ENCODE results near the gene ACADS.
A peak's percentile ranks its signal among the peaks of the same experiment; 100 is the strongest.

ACADS gene

DNA sequence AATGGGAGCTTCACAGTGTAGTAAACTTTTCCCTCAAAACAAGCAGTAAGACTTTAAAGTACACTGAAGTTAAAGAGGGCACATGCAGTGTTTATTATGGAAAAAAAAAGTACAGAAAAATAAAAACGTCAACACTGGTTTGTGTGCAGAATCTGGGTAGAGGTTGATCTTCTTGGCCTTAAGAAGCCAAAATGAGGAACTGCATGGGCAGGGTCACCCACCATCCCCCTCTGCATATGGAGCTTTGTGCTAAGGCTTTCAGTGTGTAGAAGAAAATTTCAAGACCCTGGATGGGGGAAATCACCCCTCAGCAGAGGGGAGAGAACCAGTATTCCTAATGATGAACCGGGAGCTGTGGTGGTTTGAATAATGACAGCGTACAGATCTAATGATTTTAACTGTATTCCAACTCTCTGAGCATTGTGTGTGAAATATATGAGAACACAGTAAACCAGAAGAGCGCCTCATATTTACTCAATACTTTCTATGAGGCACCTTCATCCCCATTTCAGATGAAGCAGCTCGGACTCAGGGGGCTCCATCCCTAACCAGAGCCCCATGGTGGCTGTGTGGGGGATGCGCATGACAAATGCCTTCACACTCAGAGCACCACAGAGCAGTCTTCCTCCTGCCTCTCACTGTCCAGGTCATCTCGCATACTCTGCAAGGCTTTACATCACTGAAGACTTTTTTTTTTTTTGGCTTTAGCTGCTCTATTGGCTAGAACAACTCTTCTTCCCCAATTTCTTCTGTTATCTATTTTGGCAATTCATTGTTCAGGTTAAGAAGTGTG lies 33.4 kb downstream of the ACADS start:
- DNase-seq, result no peak

DNA sequence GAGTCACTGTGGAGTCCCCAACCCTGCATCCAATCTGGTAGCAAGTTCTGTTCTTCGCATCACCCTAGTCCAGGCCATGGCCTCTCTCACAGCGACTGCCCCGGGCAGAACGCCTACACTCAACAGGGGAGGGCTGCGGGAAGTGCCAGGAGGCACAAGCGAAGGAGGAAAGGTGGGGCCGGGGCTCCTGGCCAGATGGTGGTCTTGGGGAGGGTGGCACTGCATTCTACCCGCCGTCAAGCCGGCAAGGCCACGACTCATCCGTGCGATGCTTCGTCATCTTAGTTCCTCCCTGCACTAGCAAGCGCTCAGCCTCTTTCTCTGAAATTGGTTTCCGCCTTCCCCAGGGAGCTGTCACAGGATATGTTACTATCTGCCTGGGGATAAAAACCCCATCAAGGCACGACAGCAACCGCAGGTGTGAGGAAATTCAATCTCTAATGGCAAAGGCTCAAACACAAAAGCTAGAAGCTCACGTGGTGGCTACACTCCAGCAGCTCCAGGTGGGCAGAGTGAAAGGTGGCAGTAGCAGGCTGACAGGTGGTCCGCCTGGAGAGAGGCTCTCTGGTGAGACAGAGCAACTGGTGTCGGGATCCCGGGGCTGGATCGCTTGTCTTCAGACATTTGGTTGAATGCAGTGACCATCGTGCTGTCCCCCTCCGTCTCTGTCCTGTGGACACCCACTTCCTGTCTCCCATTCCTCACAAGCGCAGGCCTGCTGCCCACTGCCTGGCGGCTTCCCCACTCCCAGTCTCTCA lies 34.1 kb downstream of the ACADS start:
- DNase-seq, result no peak

DNA sequence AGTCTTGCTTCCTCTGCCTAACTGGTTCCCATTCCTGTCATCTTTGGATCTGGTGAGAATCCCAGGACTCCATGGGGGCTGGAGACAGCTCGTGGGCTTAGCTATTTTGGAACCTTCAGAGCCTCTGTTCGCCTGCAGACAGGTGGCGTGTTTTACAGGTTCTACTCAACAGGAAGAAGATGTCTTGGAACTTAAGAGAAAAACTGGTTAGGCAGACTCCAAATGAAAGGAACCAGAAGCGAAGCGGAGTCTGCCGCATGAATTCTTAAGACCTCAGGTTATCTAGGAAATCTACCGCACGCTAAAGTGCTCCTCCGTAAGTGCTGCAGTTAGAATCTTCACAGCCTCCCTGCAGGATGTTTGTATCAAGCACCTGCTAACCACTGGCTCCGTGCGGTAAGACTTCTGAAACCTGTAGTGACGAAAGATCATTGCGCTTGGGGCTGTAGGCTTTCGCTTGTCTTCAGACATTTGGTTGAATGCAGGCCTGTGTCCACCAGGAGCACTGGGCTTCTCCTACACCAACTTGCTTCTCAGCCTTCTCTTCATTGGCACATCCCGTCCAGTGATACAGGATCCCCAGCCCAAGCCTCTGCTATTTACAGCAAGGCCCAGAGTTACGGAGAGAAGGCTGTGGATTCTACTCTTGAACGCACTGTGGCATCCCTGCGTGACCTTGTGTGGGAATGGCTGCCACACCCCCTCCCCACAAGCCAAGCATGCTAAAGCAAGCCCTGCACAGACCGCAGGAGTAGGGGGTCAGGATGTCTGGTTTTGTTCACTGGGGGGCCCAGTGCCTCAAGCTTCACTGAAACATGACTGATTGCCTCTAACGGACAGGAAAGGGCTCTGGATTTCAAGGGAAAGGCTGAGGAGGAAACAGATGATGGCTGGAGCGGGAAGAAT lies 35.0 kb downstream of the ACADS start:
- no peak for DNase-seq

DNA sequence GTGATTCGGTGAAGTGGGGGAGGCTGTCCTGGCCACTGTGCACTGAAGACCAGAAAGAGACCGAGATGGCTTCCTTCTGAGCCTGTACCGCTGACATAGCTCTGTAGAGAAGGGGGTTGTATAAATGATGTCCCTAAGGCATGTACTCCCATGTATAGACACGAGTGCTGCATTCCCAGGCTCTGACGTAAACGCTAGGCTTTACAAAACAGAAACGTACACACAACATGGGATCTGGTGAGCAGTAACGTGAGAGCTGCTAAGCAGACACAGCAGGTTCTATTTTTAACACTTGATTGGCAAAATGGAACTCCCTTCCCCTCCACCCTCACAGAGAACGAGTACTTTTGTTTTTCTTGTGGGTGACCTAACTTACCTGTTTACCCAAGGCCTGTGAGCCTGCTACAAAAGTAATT lies 35.9 kb downstream of the ACADS start:
- no peak for DNase-seq

DNA sequence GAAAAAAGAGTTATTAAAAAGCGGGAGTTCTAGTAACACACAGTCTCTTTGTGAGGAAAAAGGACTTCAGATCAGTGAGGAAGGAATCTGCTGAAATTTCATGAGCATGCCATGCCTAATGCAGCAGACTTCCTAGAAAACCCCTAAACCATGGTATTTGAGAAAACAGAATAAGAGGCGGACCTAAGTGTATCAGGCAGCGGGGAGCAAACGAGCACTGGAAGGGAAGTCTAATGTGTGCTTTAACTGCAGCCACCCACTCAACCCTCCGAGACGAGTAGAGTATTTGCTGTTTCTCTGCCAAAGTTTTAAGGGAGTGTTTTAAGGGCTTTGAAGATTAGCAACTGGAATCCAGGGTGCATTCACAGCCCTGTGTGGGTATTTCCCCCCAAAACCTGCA lies 36.5 kb downstream of the ACADS start:
- no peak for DNase-seq

DNA sequence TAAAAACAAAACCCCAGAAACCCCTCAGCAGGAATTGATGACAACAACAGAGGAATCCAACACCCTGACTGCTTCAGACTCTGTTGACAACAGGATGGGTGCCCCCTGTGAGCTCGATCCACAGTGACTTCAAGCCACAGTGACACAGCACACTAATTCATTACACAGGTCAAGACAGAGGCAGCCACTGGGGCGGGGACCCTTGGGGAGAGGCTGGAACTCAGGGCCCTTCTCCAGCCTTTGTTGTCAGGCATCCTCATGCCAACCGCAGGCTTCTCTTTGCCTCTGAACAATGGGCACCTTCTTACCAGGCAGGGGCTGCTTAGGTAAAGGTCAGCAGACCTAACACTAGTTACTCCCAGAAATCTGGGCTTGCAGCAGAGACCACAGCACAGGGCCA lies 37.6 kb downstream of the ACADS start:
- DNase-seq, result no peak

DNA sequence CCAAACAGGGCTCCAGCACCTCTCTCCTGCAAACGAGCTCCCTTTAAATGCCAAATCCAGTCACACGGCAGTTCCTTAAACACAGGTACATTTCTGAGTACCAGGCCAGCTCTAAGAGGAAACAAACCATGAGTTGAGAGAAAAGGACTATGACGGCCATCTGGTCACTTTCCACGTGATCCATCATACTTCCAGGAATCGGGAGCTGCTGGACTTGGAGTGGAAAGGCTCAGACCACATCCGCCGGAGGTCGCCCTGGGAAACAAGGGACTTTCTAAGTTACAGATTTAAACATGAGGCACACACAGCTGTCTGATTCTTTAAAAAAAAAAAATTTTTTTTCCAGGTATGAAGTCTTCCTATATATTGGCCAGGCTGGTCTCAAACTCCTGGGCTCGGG lies 39.2 kb downstream of the ACADS start:
- no peak for DNase-seq

DNA sequence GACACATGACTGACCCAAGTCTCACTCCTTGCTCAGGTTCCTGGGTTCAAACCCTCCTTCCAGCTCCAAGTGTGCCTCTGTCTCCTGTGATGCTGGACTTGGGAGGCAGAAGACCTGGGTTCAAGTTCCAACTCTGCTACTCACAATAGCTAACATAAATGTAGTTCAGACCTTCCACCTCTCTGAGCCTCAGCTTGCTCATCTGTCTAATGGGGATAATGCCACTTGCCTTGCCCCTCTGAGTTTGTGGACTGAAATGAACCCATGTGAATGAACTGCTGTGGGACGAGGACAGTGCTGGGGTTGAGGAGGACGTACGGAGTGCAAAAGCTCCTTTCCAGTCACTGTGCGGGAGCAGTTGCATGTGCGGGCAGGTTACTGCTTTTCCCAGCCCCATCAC lies 40.9 kb downstream of the ACADS start:
- no peak for DNase-seq

DNA sequence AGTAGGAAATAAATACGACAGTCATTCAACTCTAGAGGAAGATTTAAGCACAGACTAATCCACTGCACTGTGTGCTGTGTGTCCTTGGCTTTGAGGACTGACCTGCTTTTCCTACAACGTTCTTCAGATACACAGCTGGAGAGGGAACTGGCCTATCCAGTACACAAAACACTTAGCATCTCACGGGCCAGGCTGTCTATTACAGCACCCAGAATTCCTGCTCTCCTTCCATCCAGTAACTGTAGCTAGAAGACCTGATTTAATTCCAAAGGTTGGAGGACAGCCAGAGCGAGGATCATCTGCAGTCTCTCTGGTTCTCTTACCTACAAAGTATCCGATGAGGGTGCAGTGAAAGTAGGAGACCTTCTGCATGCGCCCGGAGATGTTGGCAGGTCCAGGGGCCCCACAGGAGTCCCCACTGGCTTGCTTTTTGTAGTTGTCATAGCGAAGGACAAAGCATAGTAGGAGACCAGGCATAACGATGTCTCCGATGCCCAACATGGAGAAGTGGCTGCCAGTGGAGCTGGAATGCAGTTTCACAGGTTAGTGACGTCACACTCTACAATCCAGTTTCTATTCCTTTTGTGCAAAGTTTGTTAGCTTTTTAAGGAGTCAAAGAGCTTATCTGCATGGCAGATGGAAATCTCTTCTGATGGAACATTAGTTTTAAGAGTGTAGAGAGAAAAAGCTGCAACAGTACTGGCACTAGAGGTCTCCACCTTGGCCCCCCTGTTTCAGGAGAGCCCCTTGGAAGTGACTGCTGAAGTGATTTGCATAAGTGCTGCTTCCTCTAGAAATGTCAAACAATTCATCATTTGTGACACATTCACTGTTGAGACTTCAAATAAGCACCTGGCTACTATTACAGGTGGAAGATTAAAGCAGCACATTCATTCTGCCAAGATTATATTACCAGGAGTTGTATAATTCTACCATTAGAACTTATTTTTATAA lies 41.7 kb downstream of the ACADS start:
- no peak for DNase-seq

DNA sequence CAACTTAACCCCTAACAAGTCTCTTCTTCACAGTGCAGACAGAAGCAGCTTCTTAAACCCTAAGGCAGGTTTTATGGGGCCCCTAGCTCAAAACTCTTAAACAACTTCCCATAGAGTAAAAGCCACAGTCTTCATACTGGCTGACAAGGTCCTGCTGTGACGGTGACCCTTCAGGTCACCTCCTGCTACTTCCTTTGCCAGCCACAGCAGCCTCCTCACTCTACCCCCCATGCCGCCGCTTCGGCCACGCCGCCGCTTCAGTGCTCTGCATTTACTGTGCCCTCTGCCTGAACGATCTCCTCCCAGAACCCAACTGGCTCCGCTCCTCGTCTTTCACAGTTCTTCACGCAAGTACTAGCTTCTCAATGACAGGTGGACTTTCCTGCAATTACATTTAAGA lies 45.5 kb downstream of the ACADS start:
- no peak for DNase-seq

DNA sequence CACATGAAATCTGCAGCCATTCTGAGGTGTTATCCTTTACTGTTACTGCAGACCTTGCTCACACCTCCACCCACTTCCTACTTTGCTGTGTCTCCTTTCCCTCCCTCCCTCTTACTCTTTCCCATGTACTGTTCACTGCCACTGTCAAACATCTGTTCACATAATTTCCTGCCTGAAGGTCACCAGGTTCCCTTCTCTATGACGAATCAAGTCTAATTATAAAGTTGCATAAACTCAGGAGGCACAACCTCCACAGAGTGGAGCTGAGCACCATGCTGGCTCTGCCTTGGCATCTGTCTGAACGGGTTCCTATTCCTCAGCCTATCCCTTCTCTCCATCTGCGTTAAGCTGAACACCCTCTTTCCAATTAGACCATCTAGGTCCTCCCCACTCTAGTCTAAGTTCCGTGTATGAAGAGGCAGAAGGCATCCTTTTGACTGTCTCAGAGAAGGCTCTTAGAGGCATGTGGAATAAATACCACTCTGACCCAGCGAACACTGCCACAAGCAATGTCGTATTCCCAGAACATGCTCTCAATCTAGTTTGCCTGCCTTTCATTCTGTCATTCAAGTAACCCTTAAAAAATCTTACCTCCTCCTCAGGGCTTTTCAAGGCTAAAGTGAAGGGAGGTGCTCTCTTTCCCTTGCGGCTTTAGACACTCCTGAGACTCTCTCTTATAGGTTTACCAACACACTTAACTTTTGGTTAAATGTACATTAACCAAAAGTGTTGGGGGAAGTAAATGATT lies 48.7 kb downstream of the ACADS start:
- DNase-seq, result no peak

DNA sequence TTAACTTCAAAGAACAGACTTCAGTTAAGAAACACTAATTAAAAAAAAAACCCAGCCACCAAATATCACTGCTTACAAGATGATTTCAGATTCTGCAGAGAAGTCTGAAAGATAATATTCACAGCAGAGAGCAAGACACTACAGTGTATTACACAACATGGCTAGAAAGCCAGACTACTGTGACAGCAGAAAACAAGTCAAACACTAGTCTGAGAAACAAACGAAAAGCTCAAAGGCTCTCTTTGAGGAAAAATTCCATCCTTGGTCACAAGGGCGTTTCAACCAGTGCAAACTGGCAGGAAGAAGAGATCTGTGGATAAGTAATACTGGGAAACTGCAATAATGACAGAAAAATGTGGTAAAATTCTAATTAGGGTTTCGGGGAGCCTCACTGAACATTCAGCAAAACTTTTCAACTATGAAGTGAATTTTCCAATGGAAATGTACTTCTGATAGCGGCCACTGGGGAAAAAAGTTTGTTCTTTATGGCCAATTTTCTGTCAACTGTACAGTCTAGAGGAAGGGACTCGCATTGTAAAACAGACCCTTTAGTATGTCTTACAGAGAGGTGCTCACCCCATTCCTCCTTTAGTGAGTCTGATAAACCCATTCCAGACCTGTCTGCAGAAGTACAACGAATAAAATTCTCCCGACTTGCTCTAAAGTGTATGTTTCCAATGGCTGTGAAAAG lies 50.4 kb downstream of the ACADS start:
- DNase-seq, result no peak

DNA sequence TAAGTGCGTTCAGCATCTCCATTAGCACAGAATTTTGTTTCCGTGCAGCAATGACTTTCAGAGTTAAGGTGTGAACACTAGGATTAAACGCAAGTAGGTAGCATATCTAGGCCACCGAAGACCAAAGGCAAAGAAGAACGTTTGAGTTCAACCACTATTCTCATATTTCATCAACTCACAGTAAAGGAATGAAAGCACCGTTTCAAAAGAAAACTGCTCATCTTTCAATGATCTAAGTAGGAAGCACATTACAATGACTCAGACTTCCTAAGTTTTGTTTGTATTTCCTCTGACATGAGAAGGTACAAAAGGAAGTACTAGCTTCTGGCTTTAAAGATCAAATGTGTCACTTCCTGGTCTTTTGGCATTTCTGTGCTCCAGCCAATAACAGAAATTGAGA lies 57.6 kb downstream of the ACADS start:
- DNase-seq, result peak; percentile 90

DNA sequence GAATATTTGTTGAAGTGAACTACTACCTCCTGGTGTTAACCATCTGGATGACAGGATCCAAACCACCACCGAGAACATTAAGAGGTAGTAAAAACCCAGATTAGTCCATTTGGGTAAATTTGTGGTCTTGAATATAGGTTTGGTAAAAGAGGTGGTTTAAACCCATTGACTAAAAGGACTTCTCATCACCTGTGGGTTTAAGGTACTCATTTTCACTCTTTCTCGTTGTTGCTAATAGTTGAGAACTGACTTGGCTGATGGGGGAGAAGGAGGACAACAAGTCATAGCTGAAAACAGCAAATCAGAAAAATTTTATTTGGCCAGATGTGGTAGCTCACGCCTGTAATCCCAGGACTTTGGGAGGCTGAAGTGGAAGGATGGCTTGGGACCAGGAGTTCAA lies 59.2 kb downstream of the ACADS start:
- DNase-seq, result no peak

DNA sequence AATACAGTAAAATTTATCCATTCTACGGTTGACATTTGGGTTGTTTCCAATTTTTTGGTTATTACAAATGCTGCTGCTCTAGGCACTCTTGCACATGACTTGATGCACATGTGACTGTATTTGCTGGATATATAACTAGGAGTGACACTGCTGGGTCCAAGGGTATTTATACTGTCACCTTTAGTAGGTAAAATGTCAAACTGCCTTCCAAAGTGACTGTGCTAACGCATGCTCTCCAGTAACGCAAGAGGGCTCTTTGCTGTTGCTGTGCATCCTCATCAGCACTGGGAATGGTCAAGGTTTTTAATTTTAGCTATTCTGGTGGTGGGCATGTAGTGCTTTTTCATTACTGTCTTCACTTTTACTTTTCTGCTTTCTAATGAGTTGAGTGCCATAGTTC lies 62.3 kb downstream of the ACADS start:
- DNase-seq, result no peak
